ENCODE data around the gene EFHD2. TPM values are rescaled to one million over a fixed set of nuclear protein-coding genes. Genes with fewer than 3 reads are reported as not detected.

Gene EFHD2
- total RNA-seq = 17.7 and 31.3 TPM in 2 replicates

GRCh38 chr1:15409388-15410222, at the start of gene EFHD2:
Gene EFHD2, plus strand, starts transcription at chr1:15409888. Its CDS starts 84 bp downstream, at chr1:15409972.

GRCh38 chr1:15456313-15456954, 46.7 kb downstream of the EFHD2 start, which contains the start of gene CELA2A:
Gene CELA2A, plus strand, starts transcription at chr1:15456732. Its CDS starts 22 bp downstream, at chr1:15456754.

GRCh38 chr1:15475752-15476314, 66.1 kb downstream of the EFHD2 start, which contains the start of gene CELA2B:
Gene CELA2B, plus strand, starts transcription at chr1:15476104. Its CDS starts 22 bp downstream, at chr1:15476126.

Other genes starting within 250 kb of the EFHD2 start
- 0.03 TPM in 1 of 2 replicates, not detected in the other for gene FHAD1, start 162.7 kb upstream of the EFHD2 start, total RNA-seq
- not detected in 2 replicates for gene CTRC, start 28.6 kb downstream of the EFHD2 start, total RNA-seq
- gene CELA2A, start 46.8 kb downstream of the EFHD2 start, total RNA-seq = 0.20 TPM in 1 of 2 replicates, not detected in the other
- 0.59 TPM in 1 of 2 replicates, not detected in the other for gene CELA2B, start 66.2 kb downstream of the EFHD2 start, total RNA-seq
- 4.0 and 5.8 TPM in 2 replicates for gene CASP9, start 114.3 kb downstream of the EFHD2 start, total RNA-seq
- gene DNAJC16, start 117.0 kb downstream of the EFHD2 start, total RNA-seq = 29.8 and 30.0 TPM in 2 replicates
- gene AGMAT, start 175.2 kb downstream of the EFHD2 start, total RNA-seq = 0.52 and 1.5 TPM in 2 replicates
- gene DDI2, start 207.6 kb downstream of the EFHD2 start, total RNA-seq = 15.4 and 19.0 TPM in 2 replicates